BE2C (cell line): Measurements from ENCODE around the gene ITGA5.
A peak's percentile ranks its signal among the peaks of the same experiment; 100 is the strongest.

Experiments
- DNase-seq: peaks from one replicate; pipeline ENCODE4 v3.0.0-alpha.2; 2020
- H3K27me3 ChIP-seq: fragments of 250-450 bp; sonication (Bioruptor Pico); 2 replicates; pipeline ENCODE4 v1.5.1; 2020; ENCODE audit warnings: mild to moderate bottlenecking
- H3K36me3 ChIP-seq: fragments of 250-450 bp; sonication (Bioruptor Pico); 2 replicates; pipeline ENCODE4 v1.5.1; 2020; ENCODE audit warnings: mild to moderate bottlenecking
- H3K4me1 ChIP-seq: fragments of 250-450 bp; sonication (Bioruptor Pico); 2 replicates; pipeline ENCODE4 v1.5.1; 2020
- H3K4me3 ChIP-seq: 2 replicates; pipeline ENCODE4 v1.5.1; 2011; ENCODE audit warnings: low read depth, low read length
- H3K9me3 ChIP-seq: fragments of 250-450 bp; sonication (Bioruptor Pico); 2 replicates; pipeline ENCODE4 v1.5.1; 2020
- CTCF ChIP-seq: IDR thresholded peaks from 2 replicates; pipeline ENCODE4 v1.5.1; 2012; ENCODE audit warnings: mild to moderate bottlenecking, low read depth, low read length

ITGA5 gene

GRCh38 chr12:54443446-54443845 lies 24.4 kb upstream of the ITGA5 start:
- Histone ChIP-seq H3K9me3 (no peaks in the 10 kb centered on the region), H3K4me1 (no peaks in the 10 kb centered on the region), H3K36me3 (no peaks in the 10 kb centered on the region), H3K27me3 (peaks cover 60% of the 10 kb centered on the region), H3K4me3 (no peak overlapping the region)
- no peak for TF ChIP-seq CTCF
- no peak for DNase-seq

GRCh38 chr12:54442961-54443360 lies 23.9 kb upstream of the ITGA5 start:
- no peak for TF ChIP-seq CTCF
- no peaks in the 10 kb centered on the region for H3K36me3 ChIP-seq
- H3K4me1 ChIP-seq = no peaks in the 10 kb centered on the region
- DNase-seq = no peak
- no peaks in the 10 kb centered on the region for H3K9me3 ChIP-seq
- peaks cover 60% of the 10 kb centered on the region for H3K27me3 ChIP-seq
- no peak overlapping the region for H3K4me3 ChIP-seq

GRCh38 chr12:54442099-54442498 lies 23.0 kb upstream of the ITGA5 start:
- no peaks in the 10 kb centered on the region for H3K4me1 ChIP-seq
- no peak for DNase-seq
- no peaks in the 10 kb centered on the region for H3K9me3 ChIP-seq
- no peaks in the 10 kb centered on the region for H3K36me3 ChIP-seq
- TF ChIP-seq CTCF = no peak
- no peak overlapping the region for H3K4me3 ChIP-seq
- peaks cover 60% of the 10 kb centered on the region for H3K27me3 ChIP-seq

GRCh38 chr12:54439521-54440255 lies 20.6 kb upstream of the ITGA5 start:
- Histone ChIP-seq H3K36me3 (no peaks in the 10 kb centered on the region), H3K27me3 (peaks cover 42% of the 10 kb centered on the region), H3K4me3 (no peak overlapping the region), H3K9me3 (no peaks in the 10 kb centered on the region), H3K4me1 (no peaks in the 10 kb centered on the region)
- peak; percentile 84 for TF ChIP-seq CTCF
- no peak for DNase-seq

GRCh38 chr12:54439096-54439495 lies 20.0 kb upstream of the ITGA5 start:
- no peak for TF ChIP-seq CTCF
- Histone ChIP-seq H3K36me3 (no peaks in the 10 kb centered on the region), H3K4me1 (no peaks in the 10 kb centered on the region), H3K9me3 (no peaks in the 10 kb centered on the region), H3K27me3 (peaks cover 37% of the 10 kb centered on the region), H3K4me3 (no peak overlapping the region)
- DNase-seq = no peak

GRCh38 chr12:54438517-54438916 lies 19.5 kb upstream of the ITGA5 start:
- no peak overlapping the region for H3K4me3 ChIP-seq
- no peak for DNase-seq
- no peaks in the 10 kb centered on the region for H3K9me3 ChIP-seq
- no peaks in the 10 kb centered on the region for H3K36me3 ChIP-seq
- no peak for TF ChIP-seq CTCF
- no peaks in the 10 kb centered on the region for H3K4me1 ChIP-seq
- H3K27me3 ChIP-seq = peaks cover 34% of the 10 kb centered on the region
